ENCODE results near the gene SHANK3. TPM values are rescaled to one million over a fixed set of nuclear protein-coding genes. Genes with fewer than 3 reads are reported as not detected.

SHANK3 gene
- total and polyA plus RNA-seq, 2 of the 8 experiments (the other 6 are each of a cell fraction or from before 2014, with no cell fraction given): 1.5 to 6.0 TPM

DNA sequence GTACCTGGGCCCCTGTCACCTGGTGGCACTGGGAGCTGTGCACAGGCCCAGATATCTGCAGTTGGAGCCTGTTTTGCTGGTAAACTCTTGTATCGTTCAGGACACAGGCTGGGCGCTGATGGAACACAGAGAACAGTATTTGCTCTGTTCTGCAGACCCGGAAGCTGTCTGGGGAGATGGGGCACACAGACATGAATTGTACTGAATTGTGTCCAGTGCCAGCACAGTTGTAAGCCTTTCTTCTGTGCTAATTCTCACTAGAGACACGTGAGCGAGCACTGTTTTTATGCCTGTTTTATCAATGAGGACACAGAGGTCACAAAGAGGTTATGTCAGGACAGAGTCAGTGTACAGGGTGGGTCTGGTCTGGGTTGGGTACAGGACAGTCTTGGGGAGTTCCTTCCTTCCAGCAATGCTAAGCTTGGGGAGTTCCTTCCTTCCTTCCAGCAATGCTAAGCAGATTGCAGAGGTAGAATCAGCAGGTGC is 41.0 kb downstream of the SHANK3 start:
- Histone ChIP-seq H3K79me1 (ENCODE audit: low read depth, low read length) (no peaks in the 10 kb centered on the region), H3K9me3 (ENCODE audit: insufficient read depth in 2 of 2, low read depth in 1 of 2, low read length in 1 of 2) (no peaks in the 10 kb centered on the region), H3K4me3 (ENCODE audit: extremely low read depth in 1 of 4, insufficient read depth in 2 of 4, low read depth in 3 of 4, low read length in 4 of 4) (no peak overlapping the region), H3K27ac (ENCODE audit: low read depth, low read length) (no peak overlapping the region), H2BK15ac (ENCODE audit: low read length) (no peak overlapping the region), H4K5ac (ENCODE audit: insufficient read length, low read depth, low read length) (no peak overlapping the region), H3K9ac (replicated peaks in 1 of 4; ENCODE audit: extremely low read depth in 1 of 4, low read depth in 3 of 4, low read length in 3 of 4) (no peak overlapping the region), H2AFZ (ENCODE audit: low read length) (no peak overlapping the region), H2AK5ac (ENCODE audit: low read depth, low read length) (no peak overlapping the region), H4K8ac (ENCODE audit: extremely low read depth, insufficient read depth, low read length) (no peak overlapping the region), H3K56ac (replicated peaks; ENCODE audit: insufficient read length, low read depth, low read length) (no peak overlapping the region), H2BK5ac (ENCODE audit: low read depth, low read length) (no peak overlapping the region), H3K14ac (ENCODE audit: insufficient read length) (no peak overlapping the region), H3K36me3 (ENCODE audit: control insufficient read depth in 2 of 4, insufficient read depth in 4 of 4, low read length in 3 of 4) (no peaks in the 10 kb centered on the region), H3K27me3 (replicated peaks in 1 of 4; ENCODE audit: control insufficient read depth in 3 of 4, extremely low read depth in 1 of 4, insufficient read depth in 3 of 4, low read length in 3 of 4) (peaks cover 0 to 8% (median 5%) of the 10 kb centered on the region in 4 experiments; a peak in 6 of 7 replicates), H3K18ac (ENCODE audit: extremely low read depth, low read length) (no peak overlapping the region), H3K79me2 (ENCODE audit: control insufficient read depth in 1 of 2, insufficient read depth in 2 of 2, low read length in 2 of 2) (no peaks in the 10 kb centered on the region), H3K4me2 (ENCODE audit: insufficient read depth in 1 of 2, low read depth in 2 of 2, low read length in 2 of 2) (no peak overlapping the region), H3K4me1 (replicated peaks in 1 of 4; ENCODE audit: control insufficient read depth in 3 of 4, insufficient read depth in 4 of 4, low read length in 3 of 4) (no peaks in the 10 kb centered on the region), H3K4ac (replicated peaks; ENCODE audit: insufficient read length, low read depth, low read length) (no peak overlapping the region), H2BK20ac (ENCODE audit: low read length) (no peak overlapping the region), H3K23ac (ENCODE audit: insufficient read length) (no peak overlapping the region), H3K23me2 (ENCODE audit: low read depth, low read length) (no peaks in the 10 kb centered on the region), H4K91ac (replicated peaks; ENCODE audit: insufficient read length, low read length) (no peak overlapping the region), H2BK12ac (ENCODE audit: low read depth, low read length) (no peak overlapping the region), H2BK120ac (replicated peaks; ENCODE audit: low read depth, low read length) (no peak overlapping the region), H4K20me1 (replicated peaks in 1 of 2; ENCODE audit: control insufficient read depth in 1 of 2, insufficient read depth in 2 of 2, low read length in 2 of 2) (peaks cover 4 to 23% of the 10 kb centered on the region in 2 experiments)
- no peak for FAIRE-seq
- ChIA-PET POLR2A (ENCODE audit: partially characterized antibody) (no interaction called here), CTCF (ENCODE audit: partially characterized antibody) (interaction anchor here (0.7 to 3.4 kb wide), 5 partner anchors 11 to 92 kb away, joined by 3 to 12 read pairs (median 5); no protein-coding TSS in a partner anchor)
- DNase-seq (ENCODE audit: low read depth in 1 of 2, low spot score in 2 of 2): no peak
- 91% methylated on average over 5 of the region's 5 CpGs; no CpG with 5 or more reads in 1 of the 2 experiments for WGBS, 2 experiments (ENCODE audit: extremely low coverage in 1 of 2, insufficient coverage in 1 of 2, insufficient read length in 1 of 2, insufficient replicate concordance in 2 of 2, low coverage in 1 of 2, low lambda C conversion rate in 2 of 2, missing lambda C conversion rate in 1 of 2)
- no peak for TF ChIP-seq POU5F1 (IDR thresholded peaks at IDR 0.05; ENCODE audit: low read depth, low read length)
- no peak for TF ChIP-seq KDM1A (IDR thresholded peaks at IDR 0.05; ENCODE audit: borderline replicate concordance, low read length)
- no peak for TF ChIP-seq BRCA1 (IDR thresholded peaks at IDR 0.05; ENCODE audit: low read depth, low read length)
- no peak for TF ChIP-seq KDM5A (IDR thresholded peaks at IDR 0.05; ENCODE audit: low read length)
- no peak for TF ChIP-seq TEAD4 (IDR thresholded peaks at IDR 0.05; ENCODE audit: low read depth, low read length)
- no peak for TF ChIP-seq RNF2 (IDR thresholded peaks at IDR 0.05; ENCODE audit: borderline replicate concordance, low read depth, low read length, missing control alignments, poor library complexity, severe bottlenecking)
- no peak for TF ChIP-seq BCL11A (IDR thresholded peaks at IDR 0.05; ENCODE audit: low read depth in 2 of 2, low read length in 2 of 2)
- TF ChIP-seq GTF2F1 (IDR thresholded peaks at IDR 0.05; ENCODE audit: borderline replicate concordance, low read depth, low read length): no peak
- TF ChIP-seq NRF1 (IDR thresholded peaks at IDR 0.05; ENCODE audit: low read depth, low read length): no peak
- TF ChIP-seq, protein P1, sequence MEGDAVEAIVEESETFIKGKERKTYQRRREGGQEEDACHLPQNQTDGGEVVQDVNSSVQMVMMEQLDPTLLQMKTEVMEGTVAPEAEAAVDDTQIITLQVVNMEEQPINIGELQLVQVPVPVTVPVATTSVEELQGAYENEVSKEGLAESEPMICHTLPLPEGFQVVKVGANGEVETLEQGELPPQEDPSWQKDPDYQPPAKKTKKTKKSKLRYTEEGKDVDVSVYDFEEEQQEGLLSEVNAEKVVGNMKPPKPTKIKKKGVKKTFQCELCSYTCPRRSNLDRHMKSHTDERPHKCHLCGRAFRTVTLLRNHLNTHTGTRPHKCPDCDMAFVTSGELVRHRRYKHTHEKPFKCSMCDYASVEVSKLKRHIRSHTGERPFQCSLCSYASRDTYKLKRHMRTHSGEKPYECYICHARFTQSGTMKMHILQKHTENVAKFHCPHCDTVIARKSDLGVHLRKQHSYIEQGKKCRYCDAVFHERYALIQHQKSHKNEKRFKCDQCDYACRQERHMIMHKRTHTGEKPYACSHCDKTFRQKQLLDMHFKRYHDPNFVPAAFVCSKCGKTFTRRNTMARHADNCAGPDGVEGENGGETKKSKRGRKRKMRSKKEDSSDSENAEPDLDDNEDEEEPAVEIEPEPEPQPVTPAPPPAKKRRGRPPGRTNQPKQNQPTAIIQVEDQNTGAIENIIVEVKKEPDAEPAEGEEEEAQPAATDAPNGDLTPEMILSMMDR (IDR thresholded peaks at IDR 0.05; ENCODE audit: control extremely low read depth in 1 of 3, insufficient read depth in 1 of 3, low read depth in 1 of 3, low read length in 3 of 3): no peak
- TF ChIP-seq CTBP2 (IDR thresholded peaks at IDR 0.05; ENCODE audit: borderline replicate concordance, insufficient read depth, insufficient read length, low read length): no peak
